DOHH2 (cell line): ENCODE results near the gene MARCHF10.

ENCODE experiments used
- CTCF ChIP-seq: fragments of 200-600 bp; sonication (generic); IDR thresholded peaks from one replicate; pipeline ENCODE4 v1.5.1; 2014; ENCODE audit warnings: antibody characterized with exemption, mild to moderate bottlenecking, low read depth, low read length; ENCODE audit not compliant: poor library complexity, severe bottlenecking
- EZH2phosphoT487 ChIP-seq: fragments of 200-600 bp; sonication (generic); IDR thresholded peaks from 2 replicates; pipeline ENCODE4 v1.6.1; 2017; ENCODE audit warnings: borderline replicate concordance, mild to moderate bottlenecking, antibody characterized with exemption, low read length, moderate library complexity, mixed read lengths

DNA sequence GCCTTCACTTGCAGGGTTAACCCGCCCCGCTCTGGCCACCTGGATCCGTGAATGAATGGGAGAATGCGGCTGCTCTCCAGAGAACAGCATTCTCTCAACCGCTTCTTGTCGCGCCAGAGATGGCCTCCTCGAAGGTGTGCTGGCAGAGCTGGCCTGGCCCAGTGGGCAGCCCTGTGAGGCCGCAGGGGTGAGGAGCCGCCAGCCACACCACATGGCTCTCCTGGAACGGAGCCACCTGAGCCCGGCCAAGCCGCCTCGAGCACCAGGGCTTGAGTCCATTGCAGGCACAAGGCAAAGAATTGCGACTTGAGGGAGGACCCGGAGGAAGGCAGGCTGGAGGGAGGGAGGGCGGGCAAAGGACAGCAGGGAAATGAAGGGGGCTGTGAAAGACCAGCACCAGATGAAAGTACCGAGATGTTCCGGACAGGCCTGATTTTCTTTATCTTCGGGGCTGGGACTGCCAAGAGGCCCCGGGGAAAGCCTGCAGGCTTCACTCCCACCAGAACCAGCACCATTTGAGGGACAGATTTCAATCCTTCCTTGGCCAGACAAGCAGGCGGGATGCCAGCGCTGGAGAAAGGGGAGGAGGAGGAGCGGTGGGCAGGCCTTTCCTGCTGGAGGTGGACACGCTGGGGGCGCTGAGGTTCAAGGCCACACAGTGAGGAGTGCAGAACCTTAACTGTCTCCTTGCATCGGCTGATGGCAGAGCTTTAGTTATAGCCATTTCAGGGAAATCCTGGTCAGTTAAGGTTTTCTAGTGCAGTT lies 111.2 kb downstream of the MARCHF10 start:
- TF ChIP-seq CTCF (no peak), EZH2phosphoT487 (no peak)
